GF-D8 (cell line): ENCODE data around the gene ADD1.

ENCODE experiments used
- DNase-seq: peaks from one replicate; lab custom pipeline; 2025; lab: John Stamatoyannopoulos, UW

Gene ADD1

DNA sequence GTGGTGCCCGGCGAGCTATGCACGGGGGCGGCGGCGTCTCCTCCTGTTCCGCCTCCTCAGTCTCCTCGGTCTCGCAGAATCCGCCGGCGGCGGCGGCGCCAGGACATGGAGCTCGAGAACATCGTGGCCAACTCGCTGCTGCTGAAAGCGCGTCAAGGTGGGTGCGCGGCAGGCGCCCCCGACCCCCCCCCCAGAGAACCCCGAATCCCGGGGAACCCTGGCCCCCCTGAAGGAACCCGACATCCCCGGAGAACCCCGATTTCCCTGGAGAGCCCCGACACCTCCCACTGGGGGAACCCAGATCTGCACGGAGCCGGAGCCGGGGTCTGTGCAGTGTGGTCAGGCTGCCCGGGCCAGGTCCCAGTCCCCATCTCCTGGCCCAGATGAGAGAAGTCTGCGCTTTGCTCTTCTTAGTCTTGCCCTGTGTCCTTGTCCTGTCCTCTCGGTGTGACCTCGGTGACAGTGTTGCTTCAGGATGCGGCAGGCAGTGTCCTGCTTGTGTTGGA, 120.4 kb downstream of the ADD1 start:
- no peak for DNase-seq

DNA sequence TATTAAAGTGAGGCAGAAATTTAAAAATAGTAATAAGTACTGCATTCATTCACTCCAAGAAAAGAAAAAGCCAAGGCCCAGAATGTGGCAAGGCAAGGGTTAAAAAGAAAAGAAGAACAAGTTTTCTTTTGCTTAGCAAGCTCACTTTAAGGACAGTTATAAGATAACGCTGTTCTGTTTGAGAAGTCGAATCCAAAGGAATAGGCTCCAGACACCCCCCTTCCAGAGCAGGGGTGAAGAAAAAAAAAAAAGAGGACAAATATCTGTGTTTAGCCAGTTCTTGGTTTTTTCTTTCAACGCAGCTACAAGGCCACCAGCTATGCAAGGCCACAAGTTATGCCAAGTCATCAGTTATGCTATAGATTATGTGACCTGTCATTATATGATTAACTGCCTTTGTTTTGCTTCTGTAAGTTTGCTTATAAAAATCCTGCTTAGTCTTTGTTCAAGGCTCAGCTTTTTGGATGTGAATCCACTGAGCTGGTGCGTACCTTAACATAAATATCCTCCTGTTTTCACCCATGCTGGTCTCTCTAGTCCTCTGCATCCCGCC, 121.1 kb downstream of the ADD1 start:
- no peak for DNase-seq

DNA sequence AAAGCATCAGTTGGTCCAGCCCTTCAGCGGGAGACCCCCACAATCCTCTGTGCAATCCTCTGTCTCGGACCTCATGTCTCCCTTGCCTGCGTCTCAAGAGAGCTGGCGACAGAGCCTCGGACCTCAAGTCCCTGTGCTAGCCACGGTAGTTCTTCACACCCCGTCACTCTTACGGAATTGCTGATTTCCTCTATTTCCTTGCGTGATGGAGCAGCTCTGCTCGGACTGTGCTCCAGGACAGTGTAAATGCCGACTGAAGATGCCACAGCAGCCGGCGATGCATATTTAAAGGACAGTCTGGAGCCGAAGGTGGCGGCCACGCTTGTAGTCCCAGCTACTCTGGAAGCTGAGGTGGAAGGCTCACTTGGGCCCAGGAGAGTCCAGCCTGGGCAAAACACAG, 121.6 kb downstream of the ADD1 start:
- DNase-seq = no peak

DNA sequence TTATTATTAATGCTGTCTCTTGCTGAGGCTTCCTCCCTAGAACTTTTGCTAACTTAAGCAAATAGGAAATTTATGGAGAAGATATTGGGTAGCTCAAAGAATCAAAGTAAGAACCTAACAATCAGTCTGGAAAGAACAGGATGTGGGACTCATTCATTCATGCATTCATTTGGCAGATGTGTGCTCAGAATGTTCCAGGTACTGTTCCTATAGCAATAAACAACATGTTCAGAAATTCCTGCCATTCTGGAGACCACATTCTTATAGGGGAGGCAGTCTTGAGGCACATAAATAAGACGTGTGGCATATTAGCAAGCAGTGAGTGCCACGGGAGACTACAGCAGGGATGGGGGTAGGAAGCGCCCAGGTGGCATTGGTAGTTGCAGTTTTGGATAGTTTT, 124.7 kb downstream of the ADD1 start:
- no peak for DNase-seq

- DNase-seq = no peak
These were observed 127.6 kb downstream of the ADD1 start for GRCh38 chr4:2971275-2971674.

GRCh38 chr4:2977211-2978088, 133.8 kb downstream of the ADD1 start:
- no peak for DNase-seq
